IMR-90 (cell line): Measurements from ENCODE around the gene ATXN1. TPM values are rescaled to one million over a fixed set of nuclear protein-coding genes. Genes with fewer than 3 reads are reported as not detected.

ENCODE experiments used
- ATAC-seq: fragments of 200-7000 bp; cut with Tn5 transposase; 2 replicates; pipeline ENCODE4 v1.9.1; 2020; ENCODE audit warnings: low read depth, mild to moderate bottlenecking, moderate library complexity
- BruUV-seq: library from RNA; stranded (reverse); fragments of 400-500 nt; replicated peaks from 2 replicates; lab custom pipeline; 2021; lab: Mats Ljungman, UMichigan
- CTCF ChIA-PET: fragments of 300-600 bp; formaldehyde crosslinking; extraction: SDS; loops from one replicate; lab custom pipeline; 2021; ENCODE audit warnings: antibody characterized with exemption; lab: Yijun Ruan, JAX
- POLR2A ChIA-PET: fragments of 300-600 bp; sonication (Branson Sonifier 250); formaldehyde crosslinking; loops from one replicate; lab custom pipeline; 2022; ENCODE audit warnings: antibody characterized with exemption; ENCODE audit not compliant: unreplicated experiment; lab: Charles Lee
- DNase-seq: peaks from one replicate; pipeline ENCODE4 v3.0.0; 2013
- H2AFZ ChIP-seq: replicated peaks from 2 replicates; pipeline ENCODE3; 2013; ENCODE audit warnings: low read length, mild to moderate bottlenecking; ENCODE audit not compliant: poor library complexity
- H2AK5ac ChIP-seq: 2 replicates; pipeline ENCODE4 v1.6.1; 2013; ENCODE audit warnings: low read depth, low read length, inconsistent platforms
- H2AK9ac ChIP-seq: replicated peaks from 2 replicates; pipeline ENCODE3; 2013; ENCODE audit warnings: mild to moderate bottlenecking, low read depth, low read length, moderate library complexity; ENCODE audit not compliant: poor library complexity
- H2BK120ac ChIP-seq: 2 replicates; pipeline ENCODE4 v1.6.1; 2013; ENCODE audit warnings: low read depth, low read length, inconsistent platforms
- H2BK15ac ChIP-seq: 3 replicates; pipeline ENCODE4 v1.6.1; 2013; ENCODE audit warnings: low read depth, low read length, inconsistent platforms
- H2BK20ac ChIP-seq: 2 replicates; pipeline ENCODE4 v1.6.1; 2013; ENCODE audit warnings: low read depth, mild to moderate bottlenecking, inconsistent platforms, low read length, moderate library complexity
- H2BK5ac ChIP-seq: 2 replicates; pipeline ENCODE4 v1.6.1; 2013; ENCODE audit warnings: mild to moderate bottlenecking, low read depth, low read length, inconsistent platforms; ENCODE audit not compliant: poor library complexity, severe bottlenecking
- H3K14ac ChIP-seq: replicated peaks from 2 replicates; pipeline ENCODE4 v1.6.1; 2013; ENCODE audit warnings: low read depth, low read length, inconsistent platforms
- H3K18ac ChIP-seq: 2 replicates; pipeline ENCODE4 v1.6.1; 2013; ENCODE audit warnings: low read depth, low read length, control low read depth
- H3K23ac ChIP-seq: 2 replicates; pipeline ENCODE4 v1.6.1; 2013; ENCODE audit warnings: low read depth, low read length, inconsistent platforms
- H3K27ac ChIP-seq: 2 replicates; pipeline ENCODE4 v1.5.1; 2013; ENCODE audit warnings: mild to moderate bottlenecking, control low read depth, low read length; ENCODE audit not compliant: insufficient read depth
- H3K27me3 ChIP-seq: 2 replicates; pipeline ENCODE4 v1.6.1; 2013; ENCODE audit warnings: low read length; ENCODE audit not compliant: control insufficient read depth, insufficient read depth
- H3K36me3 ChIP-seq: 2 replicates; pipeline ENCODE4 v1.6.1; 2013; ENCODE audit warnings: low read length, mixed read lengths; ENCODE audit not compliant: control insufficient read depth, insufficient read depth
- H3K4ac ChIP-seq: 2 replicates; pipeline ENCODE4 v1.6.1; 2013; ENCODE audit warnings: low read depth, low read length, inconsistent platforms
- H3K4me1 ChIP-seq: 2 replicates; pipeline ENCODE4 v1.6.1; 2013; ENCODE audit warnings: low read length, mixed read lengths; ENCODE audit not compliant: control insufficient read depth, insufficient read depth
- H3K4me2 ChIP-seq: 2 replicates; pipeline ENCODE4 v1.6.1; 2013; ENCODE audit warnings: low read depth, mild to moderate bottlenecking, control low read depth, low read length, moderate library complexity
- H3K4me3 ChIP-seq: 2 replicates; pipeline ENCODE4 v1.5.1; 2013; ENCODE audit warnings: low read depth, mild to moderate bottlenecking, control low read depth, low read length, moderate library complexity; ENCODE audit not compliant: insufficient read depth
- H3K56ac ChIP-seq: 2 replicates; pipeline ENCODE4 v1.6.1; 2013; ENCODE audit warnings: low read length, inconsistent platforms; ENCODE audit not compliant: insufficient read depth; ENCODE audit errors: extremely low read depth
- H3K79me1 ChIP-seq, 2 experiments: 2 replicates each; pipeline ENCODE4 v1.6.1; 2013; ENCODE audit warnings: low read length in 2 of 2, inconsistent platforms in 1 of 2, low read depth in 1 of 2
- H3K9ac ChIP-seq: 2 replicates; pipeline ENCODE4 v1.6.1; 2013; ENCODE audit warnings: low read depth, low read length, control low read depth
- H3K9me1 ChIP-seq: 2 replicates; pipeline ENCODE4 v1.6.1; 2013; ENCODE audit warnings: low read length, inconsistent platforms; ENCODE audit not compliant: insufficient read depth
- H3K9me3 ChIP-seq: 2 replicates; pipeline ENCODE4 v1.6.1; 2013; ENCODE audit warnings: low read length; ENCODE audit not compliant: control insufficient read depth, insufficient read depth
- H4K20me1 ChIP-seq: 2 replicates; pipeline ENCODE4 v1.6.1; 2013; ENCODE audit warnings: low read length, inconsistent platforms; ENCODE audit not compliant: insufficient read depth
- H4K5ac ChIP-seq: 2 replicates; pipeline ENCODE4 v1.6.1; 2013; ENCODE audit warnings: mild to moderate bottlenecking, low read depth, low read length, control low read depth
- H4K8ac ChIP-seq, 2 experiments: 2 replicates each; pipeline ENCODE4 v1.6.1; 2013; ENCODE audit warnings: low read depth in 2 of 2, low read length in 2 of 2, control low read depth in 1 of 2, inconsistent platforms in 1 of 2
- H4K91ac ChIP-seq: 2 replicates; pipeline ENCODE4 v1.6.1; 2013; ENCODE audit warnings: low read depth, low read length, inconsistent platforms; ENCODE audit not compliant: insufficient read depth
- BHLHE40 ChIP-seq: fragments of 150-350 bp; IDR thresholded peaks from 2 replicates; pipeline ENCODE4 v1.6.1; 2016; ENCODE audit warnings: mild to moderate bottlenecking, low read depth, low read length
- CEBPB ChIP-seq: IDR thresholded peaks from 2 replicates; pipeline ENCODE4 v1.6.1; 2012; ENCODE audit warnings: low read depth, low read length, improper control_type of control experiment
- CHD1 ChIP-seq: IDR thresholded peaks from 2 replicates; pipeline ENCODE4 v1.6.1; 2012; ENCODE audit warnings: low read depth, low read length, improper control_type of control experiment
- CTCF ChIP-seq: conservative IDR thresholded peaks from 2 replicates; pipeline ENCODE4 v1.5.1; 2012; ENCODE audit warnings: mild to moderate bottlenecking, low read depth, low read length, improper control_type of control experiment
- ELK1 ChIP-seq: fragments of 150-350 bp; IDR thresholded peaks from 2 replicates; pipeline ENCODE4 v1.6.1; 2016; ENCODE audit warnings: low read depth, mild to moderate bottlenecking, low read length, moderate library complexity, borderline replicate concordance
- FOS ChIP-seq: fragments of 150-350 bp; IDR thresholded peaks from 2 replicates; pipeline ENCODE4 v1.6.1; 2016; ENCODE audit warnings: low read depth, low read length
- MAFK ChIP-seq: IDR thresholded peaks from 2 replicates; pipeline ENCODE4 v1.6.1; 2012; ENCODE audit warnings: low read depth, low read length, improper control_type of control experiment
- MAZ ChIP-seq: IDR thresholded peaks from 2 replicates; pipeline ENCODE4 v1.6.1; 2012; ENCODE audit warnings: low read depth, mild to moderate bottlenecking, low read length, improper control_type of control experiment, moderate library complexity, borderline replicate concordance
- MXI1 ChIP-seq: IDR thresholded peaks from 2 replicates; pipeline ENCODE4 v1.6.1; 2012; ENCODE audit warnings: low read depth, mild to moderate bottlenecking, low read length, moderate library complexity, borderline replicate concordance
- NFE2L2 ChIP-seq: fragments of 150-350 bp; IDR thresholded peaks from 2 replicates; pipeline ENCODE4 v1.6.1; 2016; ENCODE audit warnings: low read depth, mild to moderate bottlenecking, low read length
- POLR2A ChIP-seq: IDR thresholded peaks from 2 replicates; pipeline ENCODE4 v1.6.1; 2012; ENCODE audit warnings: mild to moderate bottlenecking, low read depth, low read length
- RAD21 ChIP-seq: IDR thresholded peaks from 2 replicates; pipeline ENCODE4 v1.6.1; 2012; ENCODE audit warnings: low read length, improper control_type of control experiment
- RCOR1 ChIP-seq: IDR thresholded peaks from 2 replicates; pipeline ENCODE4 v1.6.1; 2012; ENCODE audit warnings: mild to moderate bottlenecking, low read length, improper control_type of control experiment; ENCODE audit not compliant: insufficient replicate concordance
- RFX5 ChIP-seq: IDR thresholded peaks from 2 replicates; pipeline ENCODE4 v1.8.0; 2012; ENCODE audit warnings: low read depth, mild to moderate bottlenecking, low read length, moderate library complexity
- SMC3 ChIP-seq: fragments of 150-350 bp; IDR thresholded peaks from 2 replicates; pipeline ENCODE4 v1.6.1; 2016; ENCODE audit warnings: low read depth, mild to moderate bottlenecking, antibody characterized with exemption, low read length, moderate library complexity
- USF2 ChIP-seq: fragments of 150-350 bp; IDR thresholded peaks from 2 replicates; pipeline ENCODE4 v1.6.1; 2017; ENCODE audit warnings: mild to moderate bottlenecking, antibody characterized with exemption, low read length, low read depth
- WGBS, 2 experiments: methylation state at CpG; one replicate each; pipeline versions ENCODE4 v1.1.5 to v1.1.7; 2013; ENCODE audit warnings: missing lambda C conversion rate in 2 of 2; ENCODE audit not compliant: insufficient read length in 1 of 2; ENCODE audit errors: extremely low coverage in 2 of 2; 5-methylcytosine and 5-hydroxymethylcytosine counted together
- dilution Hi-C: fragments of 300-500 bp; cut with HindIII; formaldehyde crosslinking; loops from one replicate; pipeline ENCODE4 v1.14.3; 2018; ENCODE audit warnings: low sequenced_read_pairs; ENCODE audit not compliant: unreplicated experiment
- in situ Hi-C: fragments of 300-500 bp; cut with MboI; formaldehyde crosslinking; loops from 3 replicates; pipeline ENCODE4 v1.14.3; 2019; ENCODE audit warnings: low sequenced_read_pairs, inconsistent platforms, mixed read lengths
- intact Hi-C: fragments of 100-400 bp; cut with micrococcal nuclease; formaldehyde crosslinking; loops from 2 replicates; pipeline ENCODE4 v1.10.0; 2022
- polyA plus RNA-seq, 3 experiments: library from polyadenylated mRNA; depleted of rRNA; stranded (reverse); fragments of >200 nt; gene quantifications; 2 replicates each; pipeline ENCODE4 v1.2.3, GENCODE V29; 2012; ENCODE audit warnings: low replicate concordance in 1 of 3
- total RNA-seq: library from RNA; depleted of rRNA; stranded (reverse); fragments of >200 nt; gene quantifications from 2 replicates; pipeline ENCODE4 v1.2.3, GENCODE V29; 2012

The ATXN1 gene
- total and polyA plus RNA-seq, 2 of the 4 experiments (the other 2 are of a cell fraction) = 7.3 to 11.1 TPM

DNA sequence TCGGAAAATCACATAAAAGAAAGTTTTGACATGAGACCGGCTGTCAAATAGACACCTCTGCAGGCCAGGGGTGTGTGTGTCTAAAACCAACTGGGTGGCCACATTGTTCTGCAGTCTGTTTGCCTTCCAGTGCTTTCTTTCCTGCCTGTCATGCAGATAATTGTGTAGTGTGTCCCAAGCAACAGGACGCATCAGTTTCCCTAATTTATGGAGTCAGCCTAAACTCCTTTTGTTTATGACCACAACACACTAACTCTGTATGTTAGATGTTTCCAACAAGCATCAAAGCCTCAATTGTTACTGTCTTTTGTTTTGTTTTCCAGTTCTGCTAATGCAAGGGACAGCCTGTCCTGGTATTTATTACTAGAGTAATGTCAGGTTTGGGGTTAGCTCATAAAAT lies 205.7 kb downstream of the ATXN1 start:
- Histone ChIP-seq H3K23ac (no peak overlapping the region), H3K4me3 (no peak overlapping the region), H3K27me3 (no peaks in the 10 kb centered on the region), H3K4ac (no peak overlapping the region), H3K14ac (no peak overlapping the region), H3K4me2 (no peak overlapping the region), H3K9me3 (no peaks in the 10 kb centered on the region), H3K9ac (no peak overlapping the region), H3K79me1 (peaks cover 0 to 4% of the 10 kb centered on the region in 2 experiments; a peak in 1 of 4 replicates), H2AK5ac (no peak overlapping the region), H3K4me1 (no peaks in the 10 kb centered on the region), H4K91ac (no peak overlapping the region), H4K8ac (no peak overlapping the region), H3K18ac (no peak overlapping the region), H2BK5ac (no peak overlapping the region), H2BK20ac (no peak overlapping the region), H4K5ac (no peak overlapping the region), H2AK9ac (no peak overlapping the region), H2BK120ac (no peak overlapping the region), H4K20me1 (no peaks in the 10 kb centered on the region), H3K56ac (no peak overlapping the region), H3K9me1 (no peaks in the 10 kb centered on the region), H3K36me3 (peaks cover 7% of the 10 kb centered on the region), H3K27ac (no peak overlapping the region), H2AFZ (no peak overlapping the region), H2BK15ac (no peak overlapping the region)
- intact Hi-C loops (no loop called here), dilution Hi-C loops (no loop called here), in situ Hi-C loops (no loop called here)
- ChIA-PET POLR2A (no interaction called here), CTCF (no interaction called here)
- WGBS, 2 experiments = 87% methylated on average over 2 of the region's 3 CpGs; no CpG with 5 or more reads in 1 of the 2 experiments
- no peak for TF ChIP-seq CTCF
- no peak for TF ChIP-seq MAFK
- TF ChIP-seq FOS = no peak
- TF ChIP-seq POLR2A = no peak
- no peak for TF ChIP-seq USF2
- no peak for TF ChIP-seq MXI1
- no peak for TF ChIP-seq RFX5
- no peak for TF ChIP-seq RCOR1
- no peak for TF ChIP-seq SMC3
- TF ChIP-seq BHLHE40 = no peak
- no peak for TF ChIP-seq ELK1
- TF ChIP-seq RAD21 = no peak
- no peak for TF ChIP-seq NFE2L2
- no peak for TF ChIP-seq CHD1
- TF ChIP-seq MAZ = no peak
- no peak for TF ChIP-seq CEBPB
- DNase-seq = no peak
- ATAC-seq = no peak
- no TSS peak for BruUV-seq
